ENCODE measurements around the gene ABCB6. TPM values are rescaled to one million over a fixed set of nuclear protein-coding genes. Genes with fewer than 3 reads are reported as not detected.

The ABCB6 gene
- total and polyA plus RNA-seq, 7 donors, result 24.4 to 64.9 (median 42.2) TPM

- no peak for TF ChIP-seq CTCF (IDR thresholded peaks at IDR 0.05)
- no peaks in the 10 kb centered on the region for H3K27me3 ChIP-seq (ENCODE audit: insufficient read depth in 3 of 3, low read length in 2 of 3)
- no peaks in the 10 kb centered on the region for H3K9me3 ChIP-seq
- H3K4me1 ChIP-seq, result peaks cover 24% of the 10 kb centered on the region
- 84 to 91% (median 86%) methylated on average over 6 of the region's 6 CpGs for WGBS, 3 donors
- H3K36me3 ChIP-seq (ENCODE audit: insufficient read depth in 1 of 2, low read depth in 1 of 2), result peaks cover 6 to 75% of the 10 kb centered on the region in 2 donors
- peak overlapping the region; percentile 69 for H3K4me3 ChIP-seq
- peak overlapping the region; percentile 92 for H3K27ac ChIP-seq
- no peak for DNase-seq
- no peak for ATAC-seq
- intact Hi-C loops (cut with DNase I), result loop anchor here in 1 of 2 donors (5.0 kb wide), 1 partner anchor 39 kb away; the partner anchor contains the start of genes CNPPD1 and RETREG2
Observed at GRCh38 chr2:219216535-219216915, 2.2 kb downstream of the ABCB6 start.

- ATAC-seq, result no peak
Observed at GRCh38 chr2:219215871-219216534, 2.8 kb downstream of the ABCB6 start.

GRCh38 chr2:219214786-219215185, 4.0 kb downstream of the ABCB6 start:
- no peak for ATAC-seq
- DNase-seq, result no peak
- H3K36me3 ChIP-seq (ENCODE audit: insufficient read depth in 1 of 2, low read depth in 1 of 2), result peaks cover 0 to 75% of the 10 kb centered on the region in 2 donors
- no peaks in the 10 kb centered on the region for H3K9me3 ChIP-seq
- 81 to 91% (median 84%) methylated on average over 6 of the region's 6 CpGs for WGBS, 3 donors
- H3K27me3 ChIP-seq (ENCODE audit: insufficient read depth in 3 of 3, low read length in 2 of 3), result no peaks in the 10 kb centered on the region
- H3K4me1 ChIP-seq, result peaks cover 22% of the 10 kb centered on the region
- no peak overlapping the region for H3K27ac ChIP-seq
- intact Hi-C loops (cut with DNase I), result loop anchor here in 1 of 2 donors (5.0 kb wide), 1 partner anchor 37 kb away; the partner anchor contains the start of genes CNPPD1 and RETREG2
- TF ChIP-seq CTCF (IDR thresholded peaks at IDR 0.05), result no peak
- H3K4me3 ChIP-seq, result no peak overlapping the region

More at GRCh38 chr2:219215871-219216534, 2.8 kb downstream of the ABCB6 start:
- Histone ChIP-seq H3K36me3 (ENCODE audit: insufficient read depth in 1 of 2, low read depth in 1 of 2) (peaks cover 2 to 75% of the 10 kb centered on the region in 2 donors), H3K9me3 (no peaks in the 10 kb centered on the region), H3K4me3 (no peak overlapping the region), H3K27me3 (ENCODE audit: insufficient read depth in 3 of 3, low read length in 2 of 3) (no peaks in the 10 kb centered on the region), H3K27ac (peak overlapping the region; percentile 92), H3K4me1 (peaks cover 24% of the 10 kb centered on the region)
- intact Hi-C loops (cut with DNase I), result loop anchor here in 1 of 2 donors (5.0 kb wide), 1 partner anchor 39 kb away; the partner anchor contains the start of genes CNPPD1 and RETREG2
- 91 to 93% (median 92%) methylated on average over 27 of the region's 27 CpGs for WGBS, 3 donors
- no peak for TF ChIP-seq CTCF (IDR thresholded peaks at IDR 0.05)
- no peak for DNase-seq

GRCh38 chr2:219214141-219214540, 4.6 kb downstream of the ABCB6 start:
- no peak for ATAC-seq

More at GRCh38 chr2:219214141-219214540, 4.6 kb downstream of the ABCB6 start:
- Histone ChIP-seq H3K27me3 (ENCODE audit: insufficient read depth in 3 of 3, low read length in 2 of 3) (no peaks in the 10 kb centered on the region), H3K36me3 (ENCODE audit: insufficient read depth in 1 of 2, low read depth in 1 of 2) (peaks cover 3 to 77% of the 10 kb centered on the region in 2 donors), H3K4me1 (peaks cover 15% of the 10 kb centered on the region), H3K27ac (no peak overlapping the region), H3K9me3 (no peaks in the 10 kb centered on the region), H3K4me3 (no peak overlapping the region)
- DNase-seq, result no peak
- TF ChIP-seq CTCF (IDR thresholded peaks at IDR 0.05), result no peak
- 93 to 96% (median 94%) methylated on average over 15 of the region's 15 CpGs for WGBS, 3 donors
- intact Hi-C loops (cut with DNase I), result no loop called here

Measured in psoas muscle (tissue), 8 donors.